Measurements from ENCODE around the gene PTPRCAP.

PTPRCAP gene

DNA sequence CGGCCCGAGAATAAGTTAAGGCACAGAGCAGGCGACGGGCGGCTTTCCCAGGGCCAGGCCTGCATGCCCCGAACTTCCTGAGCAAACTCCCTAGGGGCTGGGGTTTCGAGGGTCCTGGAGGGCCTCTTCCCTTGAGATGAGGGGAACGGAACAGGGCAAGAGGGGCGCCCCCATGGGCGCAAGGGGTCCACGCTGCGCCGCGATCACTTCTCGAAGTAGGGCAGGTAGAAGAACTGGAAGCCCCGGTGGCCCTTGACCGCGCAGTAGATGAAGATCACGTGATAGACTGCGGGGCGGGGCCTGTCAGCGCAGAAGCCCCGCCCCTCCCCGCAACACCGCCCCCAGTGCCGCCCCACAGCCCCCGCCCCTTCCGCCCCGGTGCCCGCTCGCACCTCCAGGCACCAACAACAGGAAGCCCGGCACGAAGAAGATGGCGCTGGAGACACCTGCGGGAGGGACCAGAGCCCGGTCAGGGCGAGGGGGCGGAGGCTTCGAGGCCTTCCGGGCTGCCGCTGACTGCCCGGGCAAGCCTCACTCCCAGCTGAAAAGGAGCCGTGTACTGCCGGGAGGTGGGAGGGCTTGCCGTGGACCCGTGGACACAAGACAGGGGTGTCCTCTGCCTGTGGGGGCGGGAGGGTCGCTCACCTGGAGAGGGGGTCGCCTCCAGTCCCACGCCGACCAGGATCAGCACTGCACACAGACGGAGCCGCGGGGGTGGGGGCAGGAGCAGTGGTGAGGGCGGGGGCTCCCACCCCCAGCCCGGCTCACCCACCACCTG is 27.1 kb upstream of the PTPRCAP start:
- peak; percentile 95 for DNase-seq

- DNase-seq: no peak
Observed at GRCh38 chr11:67463680-67464410, 26.4 kb upstream of the PTPRCAP start.

- DNase-seq: no peak
Observed at GRCh38 chr11:67463186-67463585, 25.7 kb upstream of the PTPRCAP start.

GRCh38 chr11:67458266-67458665 is 20.8 kb upstream of the PTPRCAP start:
- DNase-seq: no peak

DNA sequence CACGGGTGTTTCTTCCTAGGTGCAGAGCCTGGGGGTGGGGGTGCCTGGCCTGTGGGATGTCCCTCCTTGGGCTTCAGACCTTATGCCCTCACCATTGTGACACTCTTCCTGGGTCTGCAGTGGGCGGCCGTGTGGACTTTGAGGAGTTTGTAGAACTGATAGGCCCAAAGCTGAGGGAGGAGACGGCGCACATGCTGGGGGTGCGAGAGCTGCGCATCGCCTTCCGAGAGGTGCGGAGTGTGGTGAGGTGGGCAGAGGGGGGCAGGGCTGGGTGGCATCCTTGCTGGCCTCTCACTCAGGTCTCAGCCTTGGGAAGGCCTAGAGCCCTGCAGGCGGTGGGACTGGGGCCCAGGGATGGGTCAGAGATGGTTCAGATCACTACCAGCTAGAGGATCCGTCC is 20.0 kb upstream of the PTPRCAP start:
- no peak for DNase-seq

- no peak for DNase-seq
Observed at GRCh38 chr11:67456068-67456705, 18.7 kb upstream of the PTPRCAP start.

- no peak for DNase-seq
Observed at GRCh38 chr11:67455054-67455453, 17.6 kb upstream of the PTPRCAP start, which contains the start of gene CABP4. TSS of gene CABP4 (plus strand) at chr11:67455354. CDS start at chr11:67455424, 70 bp downstream.

- DNase-seq: no peak
Observed at GRCh38 chr11:67453816-67454732, 16.6 kb upstream of the PTPRCAP start.

DNA sequence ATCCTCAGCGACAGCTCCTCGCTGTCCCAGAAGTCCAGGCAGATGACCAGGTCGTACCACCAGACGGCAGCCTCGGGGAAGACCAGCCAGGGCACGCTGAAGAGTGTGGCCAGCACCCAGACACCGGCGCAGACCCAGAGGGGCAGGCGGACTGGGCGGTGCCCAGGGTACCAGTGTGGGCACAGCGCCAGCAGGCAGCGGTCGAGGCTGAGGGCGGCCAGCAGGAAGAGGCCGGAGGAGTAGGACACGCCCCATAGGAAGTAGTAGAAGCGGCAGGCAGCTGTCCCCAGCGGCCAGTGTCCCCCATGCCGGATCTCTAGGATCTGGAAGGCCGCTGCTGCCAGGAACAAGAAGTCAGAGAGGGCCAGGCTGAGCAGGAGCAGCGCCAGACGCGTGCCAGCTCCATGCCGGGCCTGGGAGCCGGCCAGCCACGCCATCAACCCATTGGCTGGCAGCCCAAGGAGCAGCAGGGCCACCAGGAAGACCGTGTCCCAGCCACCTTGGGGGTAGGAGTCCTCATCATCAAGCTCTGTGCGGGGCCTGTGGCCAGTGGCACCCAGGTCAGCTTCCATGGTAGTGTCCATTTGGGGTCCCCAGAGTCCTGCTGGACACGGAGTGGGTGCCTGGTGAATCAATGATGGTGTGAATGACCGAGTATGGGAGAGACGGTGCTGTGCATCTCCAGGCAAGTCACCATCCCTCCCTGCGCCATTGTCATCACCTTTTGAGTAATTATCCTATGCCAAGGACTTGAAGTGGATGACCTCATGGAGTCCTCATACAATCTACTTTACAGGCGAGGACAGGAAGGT is 14.9 kb upstream of the PTPRCAP start, which contains the start of gene GPR152:
TSS of gene GPR152 (minus strand) at position 589 of the 812 bp plus-strand sequence. CDS start at position 584, 5 bp downstream.
- no peak for DNase-seq

DNA sequence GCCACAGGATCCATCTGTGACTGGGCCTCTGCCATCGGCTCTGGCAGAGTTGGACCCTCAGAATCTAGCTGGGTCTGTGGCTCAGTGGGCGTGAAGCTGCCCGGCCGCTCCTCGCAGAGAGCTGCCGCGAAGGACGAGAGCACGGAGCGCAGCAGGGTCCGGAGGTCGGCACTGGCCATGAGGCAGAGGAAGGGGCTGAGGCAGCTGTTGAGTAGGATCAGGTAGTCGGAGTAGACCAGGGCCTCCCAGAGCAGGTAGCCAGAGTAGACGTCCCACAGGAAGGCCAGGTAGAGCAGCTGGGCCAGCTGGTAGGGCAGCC is 14.1 kb upstream of the PTPRCAP start:
- no peak for DNase-seq

DNA sequence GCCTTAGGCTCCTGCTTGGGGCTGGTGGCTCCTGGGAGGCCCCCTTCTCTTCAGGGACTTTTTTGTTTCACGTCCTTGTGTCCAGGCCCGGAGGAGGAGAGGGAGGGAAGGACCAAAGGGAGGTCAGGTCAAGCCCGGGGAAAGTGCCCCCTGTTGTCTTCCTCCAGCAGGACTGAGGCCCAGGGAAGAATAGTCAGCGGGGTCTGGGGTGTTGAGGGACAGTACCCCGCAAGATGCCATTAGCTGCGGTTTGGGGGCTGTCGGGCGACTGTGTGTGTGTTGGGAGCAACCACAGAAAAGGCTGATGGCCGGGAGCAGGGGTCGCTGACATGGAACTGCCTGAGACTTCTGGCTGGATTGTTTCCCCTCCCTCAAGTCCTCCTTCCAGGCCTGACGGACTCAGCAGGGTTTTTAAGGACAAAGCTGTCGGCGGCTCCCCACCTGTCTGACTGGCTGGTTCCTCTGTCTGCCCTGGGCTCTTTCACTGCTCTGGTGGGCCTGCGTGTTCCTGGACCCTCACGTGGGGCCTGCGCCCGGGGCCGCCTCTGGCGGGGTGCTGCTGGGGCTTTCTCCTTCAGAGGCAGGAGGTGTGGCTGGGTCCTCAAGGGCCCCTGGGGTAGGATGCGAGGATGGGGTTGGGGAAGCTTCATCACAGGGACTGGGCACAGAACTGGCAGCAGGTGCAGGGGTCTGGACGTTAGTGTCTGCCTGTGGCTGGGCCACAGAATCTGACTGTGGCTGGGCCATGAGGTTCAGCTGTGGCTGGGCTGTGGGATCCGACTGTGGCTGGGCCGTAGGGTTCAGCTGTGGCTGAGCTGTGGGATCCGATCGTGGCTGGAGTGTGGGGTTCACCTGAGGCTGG is 13.5 kb upstream of the PTPRCAP start:
- DNase-seq: no peak

GRCh38 chr11:67449116-67449844 is 11.8 kb upstream of the PTPRCAP start:
- DNase-seq: no peak

DNA sequence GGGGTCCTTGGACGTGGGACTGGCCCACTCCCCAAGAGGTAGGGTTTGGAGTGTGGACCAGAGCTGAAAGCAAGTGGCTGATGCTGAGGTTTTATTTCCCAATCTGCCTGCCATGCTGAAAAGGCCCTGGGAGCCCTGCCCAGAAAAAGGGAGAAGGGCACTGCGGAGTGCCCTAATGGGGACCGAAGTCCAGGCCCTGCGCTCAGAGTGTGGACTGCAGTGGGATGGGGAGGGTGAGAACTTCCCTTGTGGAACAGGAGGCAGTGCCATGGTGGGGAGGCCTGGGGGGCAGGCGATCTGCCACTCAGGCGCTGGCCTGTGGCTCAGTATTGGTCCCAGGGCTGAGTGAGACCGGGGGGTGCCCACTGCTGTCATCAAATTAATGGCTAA is 10.7 kb upstream of the PTPRCAP start:
- DNase-seq: no peak

DNA sequence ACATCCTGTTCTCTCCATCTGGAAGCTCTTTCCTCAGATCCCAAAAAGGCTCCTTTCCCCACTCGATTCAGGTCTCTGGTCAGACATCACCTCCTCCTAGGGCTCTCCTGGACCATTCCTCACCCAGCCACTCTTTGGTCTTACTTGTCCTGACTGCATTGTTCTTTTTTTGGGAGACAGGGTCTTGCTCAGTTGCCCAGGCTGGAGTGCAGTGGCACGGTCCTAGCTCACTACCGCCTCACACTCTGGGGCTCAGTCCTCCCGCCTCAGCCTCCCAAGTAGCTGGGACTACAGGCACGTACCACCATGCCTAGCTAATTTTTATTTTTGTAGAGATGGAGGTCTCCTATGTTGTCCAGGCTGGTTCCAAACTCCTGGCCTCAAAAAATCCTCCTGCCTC is 8.0 kb upstream of the PTPRCAP start:
- no peak for DNase-seq

- no peak for DNase-seq
Observed at GRCh38 chr11:67442504-67443404, 5.3 kb upstream of the PTPRCAP start.

- no peak for DNase-seq
Observed at GRCh38 chr11:67441731-67442351, 4.4 kb upstream of the PTPRCAP start.

DNA sequence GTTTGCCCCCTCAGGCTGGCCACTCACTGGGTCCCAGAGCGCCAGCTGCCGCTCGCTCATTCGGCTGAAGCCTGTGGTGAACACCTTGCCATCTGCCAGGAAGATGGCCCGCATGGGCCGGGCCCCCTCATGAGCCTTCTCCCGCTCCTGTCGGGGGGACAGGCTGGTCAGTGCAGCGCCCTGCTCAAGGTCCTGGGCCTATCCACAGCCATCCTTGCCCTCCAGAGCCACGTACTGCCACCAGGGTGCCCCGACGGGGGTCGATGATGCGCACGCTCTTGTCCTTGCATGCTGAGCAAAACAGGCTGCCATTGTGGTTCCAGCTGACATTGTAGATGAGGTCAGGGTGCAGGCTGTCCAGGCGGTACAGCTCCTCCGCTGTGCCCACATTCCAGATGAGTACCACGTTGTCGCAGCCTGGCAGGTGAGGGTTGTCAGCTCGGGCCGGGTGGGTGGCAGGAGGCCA is 3.6 kb upstream of the PTPRCAP start:
- DNase-seq: no peak
